SHP77 (cell line): ENCODE measurements around the gene TRMT1.

ENCODE experiments used
- DNase-seq, 2 experiments: peaks; one replicate each; lab custom pipeline; 2025; lab: John Stamatoyannopoulos, UW

Gene TRMT1

GRCh38 chr19:13122980-13123957 lies 6.7 kb upstream of the TRMT1 start:
- no peak for DNase-seq

GRCh38 chr19:13122275-13122878 lies 5.8 kb upstream of the TRMT1 start:
- DNase-seq: no peak

- DNase-seq: no peak
Observed at GRCh38 chr19:13121551-13122274, 5.2 kb upstream of the TRMT1 start.

- no peak for DNase-seq
Observed at GRCh38 chr19:13120817-13121216, 4.3 kb upstream of the TRMT1 start.

GRCh38 chr19:13120031-13120430 lies 3.5 kb upstream of the TRMT1 start:
- no peak for DNase-seq

GRCh38 chr19:13119627-13120026 lies 3.1 kb upstream of the TRMT1 start:
- no peak for DNase-seq

GRCh38 chr19:13118424-13119193 lies 2.1 kb upstream of the TRMT1 start:
- peak in 1 of 2 experiments; percentile 38 for DNase-seq

GRCh38 chr19:13117772-13118423 lies 1.4 kb upstream of the TRMT1 start, which contains the start of gene NACC1:
Gene NACC1, plus strand, starts transcription at chr19:13118264. Its CDS starts 16,944 bp downstream, at chr19:13135208.
- DNase-seq: peak; percentile 79 to 89

- no peak for DNase-seq
Observed at GRCh38 chr19:13117176-13117771, 734 bp upstream of the TRMT1 start.

- no peak for DNase-seq
Observed at GRCh38 chr19:13115936-13116281, 631 bp downstream of the TRMT1 start.

- no peak for DNase-seq
Observed at GRCh38 chr19:13112555-13112954, 4.0 kb downstream of the TRMT1 start.

GRCh38 chr19:13110099-13110610 lies 6.4 kb downstream of the TRMT1 start:
- DNase-seq: no peak

GRCh38 chr19:13109361-13110098 lies 7.0 kb downstream of the TRMT1 start:
- DNase-seq: no peak

GRCh38 chr19:13104848-13105711 lies 11.5 kb downstream of the TRMT1 start:
- DNase-seq: no peak

GRCh38 chr19:13104360-13104847 lies 12.1 kb downstream of the TRMT1 start:
- DNase-seq: no peak

GRCh38 chr19:13103581-13104359 lies 12.8 kb downstream of the TRMT1 start:
- no peak for DNase-seq

GRCh38 chr19:13102666-13103580 lies 13.6 kb downstream of the TRMT1 start, which contains the start of gene LYL1:
Gene LYL1, minus strand, starts transcription at chr19:13102858. Its CDS starts 1,687 bp downstream, at chr19:13101171.
- DNase-seq: no peak
